HS-27A (cell line): Measurements from ENCODE around the gene ZNF106.

ENCODE experiments used
- DNase-seq: peaks from one replicate; pipeline ENCODE4 v3.0.0-alpha.2; 2012; ENCODE audit warnings: low read depth, missing footprints

Gene ZNF106

DNA sequence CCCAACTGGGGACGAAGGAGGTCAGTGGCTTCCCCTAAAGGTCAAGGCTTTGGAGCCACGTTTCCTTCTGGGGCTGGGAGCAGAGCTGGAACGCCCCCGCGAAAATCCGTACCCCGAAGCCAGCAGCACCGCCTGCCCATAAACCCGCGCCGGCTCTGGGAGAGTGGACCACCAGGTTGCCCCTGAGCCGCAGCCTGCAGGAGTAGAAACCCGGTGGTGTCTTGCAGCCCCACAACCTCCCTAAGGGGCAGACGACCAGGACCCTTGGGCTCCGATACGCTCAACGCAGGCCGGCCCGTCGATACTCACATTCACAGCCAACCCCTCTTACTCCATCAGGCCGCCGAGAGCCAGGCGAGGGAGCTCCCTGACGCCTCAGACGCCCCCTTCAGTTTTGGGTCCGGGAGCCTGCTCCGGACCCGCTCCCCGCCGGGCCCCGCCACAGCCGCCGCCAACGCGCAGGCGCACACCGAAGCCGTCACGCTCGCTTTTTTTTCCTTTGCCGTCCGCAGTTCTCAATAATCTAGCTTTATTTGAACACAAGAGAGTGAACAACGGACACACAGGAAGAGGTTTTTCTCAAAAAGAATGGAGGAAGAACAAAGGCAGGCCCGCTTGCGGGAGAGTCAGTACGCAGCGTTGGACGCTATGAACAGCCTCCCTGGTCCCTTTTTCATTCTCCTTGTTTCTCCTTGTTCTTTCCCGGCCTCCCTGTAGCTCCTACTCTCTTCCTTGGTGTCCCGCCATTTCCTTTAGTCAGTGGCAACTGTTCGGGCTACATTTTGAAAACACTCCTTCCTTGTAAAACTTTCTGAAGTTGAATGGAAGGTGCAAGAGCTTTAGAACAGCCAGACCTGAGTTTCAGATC, at the start of gene ZNF106:
TSS of gene ZNF106 (minus strand) at position 471 of the 868 bp plus-strand sequence. CDS start 18,852 bp downstream, outside the sequence.
- DNase-seq, result peak; percentile 82

GRCh38 chr15:42533246-42533645, 42.3 kb upstream of the ZNF106 start:
- no peak for DNase-seq

GRCh38 chr15:42528970-42529369, 38.0 kb upstream of the ZNF106 start:
- DNase-seq, result no peak

DNA sequence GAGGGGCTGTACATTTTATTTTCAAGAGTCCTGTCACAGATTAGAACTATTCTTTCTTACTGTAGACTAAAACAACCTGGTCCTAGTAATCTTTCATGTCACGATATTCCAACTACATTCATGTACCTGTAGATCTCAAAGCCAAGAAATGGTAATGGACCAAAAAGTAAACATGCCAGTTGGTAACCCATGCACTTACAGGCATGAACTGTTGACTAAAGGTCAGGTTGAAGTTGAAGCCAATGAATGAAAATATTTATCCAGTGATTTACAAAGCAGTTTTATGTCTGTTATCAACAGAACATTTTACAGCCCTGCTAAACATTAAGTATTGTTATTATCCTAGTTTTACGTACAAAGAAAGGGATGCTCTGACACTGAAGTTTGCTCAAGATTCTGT, 32.4 kb upstream of the ZNF106 start:
- DNase-seq, result no peak

- DNase-seq, result no peak
Measured at GRCh38 chr15:42511007-42511391, 20.1 kb upstream of the ZNF106 start.

DNA sequence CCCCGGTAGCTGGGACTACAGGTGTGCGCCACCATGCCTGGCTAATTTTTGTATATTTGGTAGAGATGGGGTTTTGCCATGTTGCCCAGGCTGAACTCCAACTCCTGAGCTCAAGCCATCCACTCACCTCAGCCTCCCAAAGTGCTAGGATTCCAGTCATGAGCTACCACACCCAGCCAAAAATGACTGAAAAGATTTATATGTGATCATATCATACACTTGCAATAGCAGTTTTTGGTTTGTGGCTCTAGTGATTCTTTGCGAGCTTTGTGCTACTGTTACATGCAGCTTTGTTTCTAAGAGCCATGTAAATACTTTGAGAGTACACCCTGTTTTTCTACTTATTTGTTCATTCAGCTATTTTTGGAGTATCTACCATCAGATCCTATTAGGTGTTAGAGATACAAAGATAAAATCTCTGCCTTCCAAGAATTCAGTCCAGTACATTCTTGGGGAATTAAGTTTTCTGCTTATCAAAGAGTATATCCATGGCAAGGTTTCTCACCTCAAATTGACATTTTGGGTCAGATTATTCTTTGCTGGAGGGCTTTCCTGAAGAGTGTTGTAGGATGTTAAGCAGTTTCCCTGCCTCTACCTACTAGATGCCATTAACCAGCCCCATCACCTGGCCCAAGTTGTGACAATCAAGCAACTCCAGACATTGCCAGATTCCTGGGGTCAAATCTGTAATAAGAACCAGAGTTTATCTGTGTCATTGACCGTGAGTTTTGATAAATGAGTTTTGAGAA, 19.5 kb upstream of the ZNF106 start:
- DNase-seq, result no peak

- no peak for DNase-seq
Measured at GRCh38 chr15:42508263-42508690, 17.3 kb upstream of the ZNF106 start.

GRCh38 chr15:42507514-42507913, 16.6 kb upstream of the ZNF106 start:
- DNase-seq, result no peak

DNA sequence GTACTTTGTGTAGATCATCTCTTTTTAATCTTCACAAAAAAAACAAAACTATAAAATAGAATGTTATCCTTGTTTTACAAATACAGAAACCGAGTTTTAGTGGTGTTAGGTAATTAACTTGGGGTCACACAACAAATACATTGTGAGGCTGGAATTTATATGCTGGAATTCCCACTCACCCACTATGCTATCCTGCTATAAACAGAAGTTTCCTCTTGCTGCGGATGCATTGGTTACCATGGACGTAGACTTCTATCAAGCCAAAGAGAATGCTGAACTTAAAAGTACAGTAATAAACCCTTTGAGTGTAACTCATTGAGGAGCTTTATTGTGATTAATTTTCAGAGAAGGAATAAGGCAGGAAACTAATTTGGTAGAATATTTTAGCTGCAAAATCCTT, 13.7 kb upstream of the ZNF106 start:
- DNase-seq, result no peak

DNA sequence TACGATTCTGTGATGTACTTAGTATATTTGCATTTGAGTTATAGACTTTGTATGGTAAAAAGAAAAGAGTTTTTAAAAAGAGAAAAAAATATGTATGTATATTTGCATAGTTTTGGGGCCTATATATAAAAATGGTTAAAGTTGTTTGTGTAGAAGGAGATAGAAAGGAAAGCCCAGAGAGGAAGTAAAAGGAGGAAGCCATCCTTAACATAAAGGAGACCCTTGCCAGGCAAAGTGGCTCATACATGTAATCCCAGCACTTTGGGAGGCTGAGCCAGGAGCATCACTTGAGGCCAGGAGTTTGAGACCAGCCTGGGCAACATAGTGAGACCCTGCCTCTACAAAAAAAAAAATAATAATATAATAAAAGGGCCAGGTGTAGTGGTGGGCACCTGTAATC, 12.9 kb upstream of the ZNF106 start:
- no peak for DNase-seq

DNA sequence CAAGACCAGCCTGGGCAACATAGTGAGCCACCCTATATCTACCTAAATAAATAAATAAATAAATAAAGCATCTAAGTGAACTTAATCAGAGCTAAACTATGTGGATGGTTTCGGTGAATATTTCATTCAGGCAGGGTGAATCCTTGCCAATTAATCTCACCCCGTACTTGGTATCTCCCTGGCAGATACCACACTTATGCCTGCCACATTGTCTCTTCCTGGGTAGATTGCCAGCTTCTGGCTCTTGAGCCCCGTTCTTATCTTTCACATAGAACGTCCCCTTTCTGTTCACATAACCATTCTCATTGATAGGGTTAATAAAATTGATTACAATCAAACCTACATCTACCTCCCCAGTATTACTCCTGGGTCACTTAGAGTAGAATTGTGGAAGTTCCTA, 11.5 kb upstream of the ZNF106 start:
- DNase-seq, result no peak

DNA sequence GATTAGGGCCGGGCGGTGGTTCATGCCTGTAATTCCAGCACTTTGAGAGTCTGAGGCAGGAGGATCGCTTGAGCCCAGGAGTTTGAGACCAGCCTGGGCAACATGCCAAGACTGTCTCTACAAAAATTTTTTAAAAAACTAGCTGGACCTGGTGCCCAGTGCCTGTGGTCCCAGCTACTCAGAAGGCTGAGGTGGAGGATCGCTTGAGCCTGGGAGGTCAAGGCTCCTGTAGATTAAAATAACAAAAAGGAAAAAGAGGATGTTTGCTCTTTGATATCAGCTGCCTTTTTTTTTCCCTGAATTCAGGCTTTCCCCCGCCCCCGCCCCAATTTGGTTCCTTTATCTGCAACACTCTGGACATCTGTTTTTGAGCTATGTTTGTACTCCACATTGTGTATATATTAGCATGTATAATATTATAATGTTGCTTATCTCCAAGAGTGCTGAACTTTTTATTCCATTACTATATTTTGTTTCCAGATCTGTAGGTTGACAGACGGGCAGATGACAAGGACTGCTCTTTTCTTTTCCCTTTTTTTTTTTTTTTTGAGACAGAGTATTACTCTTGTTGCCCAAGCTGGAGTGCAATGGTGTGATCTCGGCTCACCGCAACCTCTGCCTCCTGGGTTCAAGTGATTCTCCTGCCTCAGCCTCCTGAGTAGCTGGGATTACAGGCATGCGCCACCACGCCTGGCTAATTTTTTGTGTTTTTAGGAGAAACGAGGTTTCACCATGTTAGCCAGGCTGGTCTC, 9.1 kb upstream of the ZNF106 start:
- DNase-seq, result no peak

GRCh38 chr15:42498212-42499068, 7.5 kb upstream of the ZNF106 start:
- DNase-seq, result no peak

DNA sequence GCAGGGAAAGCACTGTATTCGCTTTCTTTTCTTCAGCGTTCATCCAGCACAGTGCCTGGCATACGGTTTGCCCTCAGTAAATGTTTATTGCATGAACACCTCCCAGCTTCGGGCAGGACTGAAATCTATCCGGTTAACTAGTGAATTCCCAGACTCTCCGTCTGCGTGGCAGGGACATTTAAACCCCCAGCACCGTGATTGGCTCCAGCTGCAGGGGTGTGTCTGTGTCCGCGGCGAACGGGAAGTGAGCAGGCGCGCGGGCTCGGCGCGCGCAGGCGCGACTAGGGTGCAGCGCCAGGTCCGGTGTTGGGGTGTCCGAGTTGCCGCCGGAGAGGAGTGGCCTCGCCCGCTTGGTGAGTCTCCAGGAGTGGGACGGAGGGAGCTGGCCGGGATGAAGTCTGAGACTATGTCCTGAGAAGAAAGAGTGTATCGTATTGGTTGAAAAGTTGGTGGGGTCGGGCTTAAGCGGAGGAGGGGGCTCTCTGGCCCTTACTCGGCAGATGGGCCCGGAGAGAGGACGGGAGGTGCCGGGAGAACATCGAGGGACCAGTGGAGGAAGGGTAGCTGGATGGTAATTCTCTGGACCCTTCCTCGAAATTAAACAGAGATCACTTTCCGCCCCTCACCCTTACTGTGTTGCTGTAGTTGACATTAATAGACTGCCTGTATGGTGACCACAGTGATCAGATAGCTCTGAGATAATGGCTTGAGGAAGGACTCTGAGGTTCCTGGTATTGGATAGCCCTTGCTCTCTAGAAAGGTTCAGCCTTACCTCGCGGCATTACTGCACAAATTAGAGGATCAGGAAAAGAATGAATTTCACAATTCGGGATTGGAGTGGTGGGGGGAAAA, 4.6 kb upstream of the ZNF106 start, which contains the start of gene SNAP23:
TSS of gene SNAP23 (plus strand) at position 274 of the 852 bp plus-strand sequence. CDS start 16,213 bp downstream, outside the sequence.
- peak; percentile 88 for DNase-seq

DNA sequence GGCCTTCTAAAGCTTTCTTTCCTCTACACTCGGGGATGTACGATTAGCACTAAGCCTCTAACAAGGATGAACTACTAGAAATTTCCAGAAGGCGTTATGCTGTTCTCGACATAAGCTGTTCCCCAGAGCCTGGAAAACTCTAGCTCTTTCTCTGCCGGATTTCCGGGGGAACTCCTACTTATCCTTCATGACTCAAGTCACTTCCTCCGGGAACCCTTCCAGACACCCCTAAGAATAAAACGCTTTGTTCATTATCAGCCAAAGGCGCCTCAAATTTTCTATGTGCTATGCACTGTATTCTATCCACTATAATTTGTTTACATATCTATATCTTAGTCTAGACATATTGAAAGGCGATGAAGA, 4.0 kb upstream of the ZNF106 start:
- DNase-seq, result no peak

GRCh38 chr15:42493679-42494078, 2.7 kb upstream of the ZNF106 start:
- no peak for DNase-seq

DNA sequence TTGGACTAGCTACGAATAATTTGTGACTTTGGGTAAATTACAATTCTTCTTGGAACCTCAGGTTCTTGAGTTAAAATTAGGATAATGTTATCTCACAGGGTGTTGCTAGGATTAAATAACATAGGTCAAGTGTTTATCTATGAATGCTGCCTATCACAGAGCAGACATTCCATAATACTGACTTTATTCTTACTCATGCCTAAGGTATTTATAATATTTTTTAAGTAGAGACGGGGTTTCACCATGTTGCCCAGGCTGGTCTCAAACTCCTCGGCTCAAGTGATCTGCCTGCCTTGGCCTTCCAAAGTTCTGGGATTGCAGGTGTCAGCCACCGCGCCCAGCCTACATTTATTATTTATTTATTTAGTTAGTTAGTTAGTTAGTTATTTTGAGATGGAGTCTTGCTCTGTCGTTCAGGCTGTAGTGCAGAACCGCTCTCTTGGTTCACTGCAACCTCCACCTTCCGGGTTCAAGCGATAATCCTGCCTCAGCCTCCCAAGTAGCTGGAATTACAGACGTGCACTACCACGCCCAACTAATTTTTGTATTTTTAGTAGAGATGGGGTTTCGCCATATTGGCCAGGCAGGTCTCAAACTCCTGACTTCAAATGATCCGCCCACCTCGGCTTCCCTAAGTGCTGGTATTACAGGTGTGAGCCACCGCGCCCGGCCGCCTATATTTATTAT, 741 bp upstream of the ZNF106 start:
- DNase-seq, result peak; percentile 75

DNA sequence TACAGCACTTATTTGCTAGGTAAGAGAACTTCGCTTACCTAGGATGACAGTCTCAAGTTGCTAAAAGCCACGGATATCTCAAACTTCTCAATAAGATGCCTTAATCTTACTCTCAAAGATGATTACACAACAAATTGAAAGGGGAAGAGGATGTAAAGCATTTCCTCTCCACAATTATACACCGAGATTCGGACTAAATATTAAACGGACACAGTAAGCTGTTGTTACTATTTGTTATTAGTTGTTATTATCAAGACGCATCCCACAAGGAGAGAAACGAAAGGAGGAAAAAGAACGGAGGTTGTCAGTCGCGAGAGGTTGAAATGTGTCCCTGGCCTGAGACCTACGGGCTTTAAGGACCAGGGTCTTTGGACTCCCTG, 660 bp downstream of the ZNF106 start:
- DNase-seq, result no peak

- DNase-seq, result no peak
Measured at GRCh38 chr15:42483677-42484076, 7.3 kb downstream of the ZNF106 start.

DNA sequence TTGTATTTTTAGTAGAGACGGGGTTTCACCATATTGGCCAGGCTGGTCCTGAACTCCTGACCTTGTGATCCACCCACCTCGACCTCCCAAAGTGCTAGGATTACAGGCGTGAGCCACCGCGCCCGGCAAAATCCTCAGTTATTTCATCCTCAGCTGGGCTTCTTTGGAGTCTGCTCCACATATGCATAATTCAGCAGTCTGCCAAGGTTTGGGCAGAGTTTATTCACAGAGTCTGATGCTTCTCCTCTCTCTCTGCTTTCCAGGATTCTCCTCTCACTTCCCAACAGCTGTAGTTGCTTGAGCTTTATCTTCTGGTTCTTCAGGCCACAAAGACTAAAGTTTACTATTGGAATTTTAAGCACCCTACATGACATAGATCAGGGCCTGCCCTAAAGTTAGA, 8.2 kb downstream of the ZNF106 start:
- no peak for DNase-seq
